Natural killer cell (primary cell): ENCODE data around the gene PRKRA. TPM values are rescaled to one million over a fixed set of nuclear protein-coding genes. Genes with fewer than 3 reads are reported as not detected.

ENCODE experiments used
- ATAC-seq, 3 donors: fragments of 150-1000 bp in 2 of 3; fragments of 200-7000 bp in 1 of 3; cut with Tn5 transposase; 1 replicate in 1 of 3; 2 replicates in 2 of 3; pipeline ENCODE4 v1.10.0; 2021; ENCODE audit warnings: mild to moderate bottlenecking in 2 of 3, moderate library complexity in 2 of 3
- DNase-seq, 2 donors: peaks; one replicate each; pipeline versions ENCODE4 v3.0.0 to v3.0.0-alpha.2; 2013 to 2021; ENCODE audit warnings: mixed read lengths in 1 of 2
- H3K27ac ChIP-seq: one replicate; pipeline ENCODE4 v1.5.1; 2013; ENCODE audit warnings: mild to moderate bottlenecking, low read length
- H3K27me3 ChIP-seq: one replicate; pipeline ENCODE4 v1.6.1; 2013; ENCODE audit warnings: low read length; ENCODE audit not compliant: control insufficient read depth, insufficient read depth
- H3K36me3 ChIP-seq: one replicate; pipeline ENCODE4 v1.6.1; 2013; ENCODE audit warnings: low read length; ENCODE audit not compliant: control insufficient read depth, insufficient read depth
- H3K4me1 ChIP-seq: one replicate; pipeline ENCODE4 v1.6.1; 2013; ENCODE audit warnings: low read length; ENCODE audit not compliant: control insufficient read depth, insufficient read depth
- H3K4me3 ChIP-seq: one replicate; pipeline ENCODE4 v1.5.1; 2013; ENCODE audit warnings: low read length
- H3K9me3 ChIP-seq: one replicate; pipeline ENCODE4 v1.6.1; 2013; ENCODE audit warnings: low read length; ENCODE audit not compliant: control insufficient read depth, insufficient read depth
- H3K27ac Mint-ChIP-seq, 2 donors: one replicate each; pipeline ENCODE4 v1.8.0; 2022; ENCODE audit warnings: mild to moderate bottlenecking in 2 of 2, mixed read lengths in 2 of 2, moderate library complexity in 1 of 2
- H3K27me3 Mint-ChIP-seq, 2 donors: one replicate each; pipeline ENCODE4 v1.8.0; 2022; ENCODE audit warnings: low read depth in 2 of 2, mixed read lengths in 2 of 2
- H3K36me3 Mint-ChIP-seq: one replicate; pipeline ENCODE4 v1.8.0; 2022; ENCODE audit warnings: mixed read lengths
- H3K4me1 Mint-ChIP-seq, 2 donors: one replicate each; pipeline ENCODE4 v1.8.0; 2022; ENCODE audit warnings: mixed read lengths in 2 of 2
- H3K4me3 Mint-ChIP-seq: one replicate; pipeline ENCODE4 v1.8.0; 2022; ENCODE audit warnings: mild to moderate bottlenecking, moderate library complexity, mixed read lengths
- H3K9me3 Mint-ChIP-seq, 2 donors: one replicate each; pipeline ENCODE4 v1.8.0; 2022; ENCODE audit warnings: mixed read lengths in 2 of 2
- CTCF ChIP-seq: fragments of 200-600 bp; IDR thresholded peaks from one replicate; pipeline ENCODE4 v1.8.0; 2022; ENCODE audit warnings: antibody characterized with exemption
- WGBS: methylation state at CpG from one replicate; pipeline ENCODE4 v1.1.7; 2013; ENCODE audit warnings: missing lambda C conversion rate; ENCODE audit not compliant: insufficient coverage; 5-methylcytosine and 5-hydroxymethylcytosine counted together
- intact Hi-C: fragments of 100-400 bp; cut with micrococcal nuclease; formaldehyde crosslinking; loops from one replicate; pipeline ENCODE4 v1.14.2; 2022
- total RNA-seq, 4 donors: library from RNA; stranded (reverse); fragments of 120-200 nt in 1 of 4; gene quantifications; one replicate each; pipeline versions ENCODE4 v1.2.3 to v1.2.4, GENCODE V29; 2013 to 2022

PRKRA gene
- total RNA-seq, 3 donors from 2014 or later (not counting 1 experiment from before 2014, with no cell fraction given), result 42.1 to 48.3 (median 44.0) TPM

- no peak for TF ChIP-seq CTCF
- H3K4me1 Mint-ChIP-seq, result no peaks in the 10 kb centered on the region
- ATAC-seq, result no peak
These were observed 28.9 kb downstream of the PRKRA start for GRCh38 chr2:178422097-178422496.

GRCh38 chr2:178420463-178420999, 30.4 kb downstream of the PRKRA start:
- WGBS, result 63% methylated on average over 1 of the region's 1 CpG
- intact Hi-C loops, result no loop called here
- TF ChIP-seq CTCF, result no peak
- Histone ChIP-seq H3K36me3 (no peaks in the 10 kb centered on the region), H3K4me3 (no peak overlapping the region), H3K9me3 (no peaks in the 10 kb centered on the region), H3K27me3 (no peaks in the 10 kb centered on the region), H3K27ac (no peak overlapping the region), H3K4me1 (no peaks in the 10 kb centered on the region)
- H3K9me3 Mint-ChIP-seq, result peaks cover 0 to 3% of the 10 kb centered on the region in 2 donors
- H3K27ac Mint-ChIP-seq, result no peak overlapping the region
- H3K4me3 Mint-ChIP-seq, result no peak overlapping the region
- H3K4me1 Mint-ChIP-seq, result no peaks in the 10 kb centered on the region
- H3K36me3 Mint-ChIP-seq, result no peaks in the 10 kb centered on the region
- no peaks in the 10 kb centered on the region for H3K27me3 Mint-ChIP-seq
- no peak for DNase-seq
- ATAC-seq, result no peak

More at GRCh38 chr2:178422097-178422496, 28.9 kb downstream of the PRKRA start:
- no peaks in the 10 kb centered on the region for H3K27me3 ChIP-seq
- no peaks in the 10 kb centered on the region for H3K9me3 ChIP-seq
- intact Hi-C loops, result no loop called here
- H3K27ac ChIP-seq, result no peak overlapping the region
- Mint-ChIP-seq H3K4me3 (no peak overlapping the region), H3K36me3 (no peaks in the 10 kb centered on the region), H3K27me3 (no peaks in the 10 kb centered on the region), H3K9me3 (peaks cover 0 to 6% of the 10 kb centered on the region in 2 donors), H3K27ac (no peak overlapping the region)
- H3K4me1 ChIP-seq, result no peaks in the 10 kb centered on the region
- 68% methylated on average over 3 of the region's 3 CpGs for WGBS
- no peak overlapping the region for H3K4me3 ChIP-seq
- no peak for DNase-seq
- peaks cover 4% of the 10 kb centered on the region for H3K36me3 ChIP-seq

- Histone ChIP-seq H3K36me3 (no peaks in the 10 kb centered on the region), H3K4me1 (peaks cover 7% of the 10 kb centered on the region), H3K9me3 (no peaks in the 10 kb centered on the region), H3K4me3 (no peak overlapping the region), H3K27ac (no peak overlapping the region), H3K27me3 (no peaks in the 10 kb centered on the region)
- peaks cover 11 to 12% of the 10 kb centered on the region in 2 donors for H3K4me1 Mint-ChIP-seq
- no peaks in the 10 kb centered on the region for H3K9me3 Mint-ChIP-seq
- H3K4me3 Mint-ChIP-seq, result no peak overlapping the region
- DNase-seq (no peak), ATAC-seq (peak in 1 of 3 donors; percentile 30)
- no CpG with 5 or more reads among the region's 1 CpG for WGBS
- intact Hi-C loops, result loop anchor here (1.0 kb wide), 1 partner anchor 22 kb away; no protein-coding TSS in a partner anchor
- H3K36me3 Mint-ChIP-seq, result no peaks in the 10 kb centered on the region
- H3K27ac Mint-ChIP-seq, result no peak overlapping the region
- H3K27me3 Mint-ChIP-seq, result no peaks in the 10 kb centered on the region
- TF ChIP-seq CTCF, result peak; percentile 57
These were observed 31.9 kb downstream of the PRKRA start for GRCh38 chr2:178419123-178419522.

- WGBS, result 100% methylated on average over 1 of the region's 1 CpG
- Mint-ChIP-seq H3K36me3 (no peaks in the 10 kb centered on the region), H3K9me3 (no peaks in the 10 kb centered on the region), H3K4me3 (no peak overlapping the region), H3K27ac (no peak overlapping the region), H3K4me1 (peaks cover 18 to 19% of the 10 kb centered on the region in 2 donors), H3K27me3 (no peaks in the 10 kb centered on the region)
- no peak for TF ChIP-seq CTCF
- no peak overlapping the region for H3K4me3 ChIP-seq
- no peaks in the 10 kb centered on the region for H3K9me3 ChIP-seq
- H3K27me3 ChIP-seq, result no peaks in the 10 kb centered on the region
- intact Hi-C loops, result no loop called here
- peaks cover 7% of the 10 kb centered on the region for H3K4me1 ChIP-seq
- DNase-seq (no peak), ATAC-seq (no peak)
- H3K27ac ChIP-seq, result no peak overlapping the region
- no peaks in the 10 kb centered on the region for H3K36me3 ChIP-seq
These were observed 32.5 kb downstream of the PRKRA start for GRCh38 chr2:178418426-178418825.
